ENCODE data around the gene RELN.

GRCh38 chr7:103752995-103753394 lies 236.5 kb downstream of the RELN start:
- TF ChIP-seq PHB2 (IDR thresholded peaks at IDR 0.05; ENCODE audit: low read depth) (no peak), POLR2A (conservative IDR thresholded peaks at IDR 0.05) (no peak), TAF1 (IDR thresholded peaks at IDR 0.05; ENCODE audit: control insufficient read depth, extremely low read depth, insufficient read depth, low read length, severe bottlenecking) (no peak), MEF2A (IDR thresholded peaks at IDR 0.05; ENCODE audit: control insufficient read depth, low read depth, low read length) (no peak), NFRKB (IDR thresholded peaks at IDR 0.05; ENCODE audit: low read depth) (no peak), RCOR1 (IDR thresholded peaks at IDR 0.05; ENCODE audit: borderline replicate concordance in 1 of 2, low read depth in 2 of 2, low read length in 2 of 2) (no peak), CBX5 (IDR thresholded peaks at IDR 0.05; ENCODE audit: borderline replicate concordance, low read depth) (no peak), JUND (IDR thresholded peaks at IDR 0.05; ENCODE audit: borderline replicate concordance, low read depth, low read length) (0 out of 2 replicates have a peak, but pooled peaks have one; percentile 10), JUND (tag; IDR thresholded peaks at IDR 0.05; ENCODE audit: borderline replicate concordance, low read depth, low read length) (peak; percentile 39; the same call in 1 of the 3 replicates), ELF1 (tag; IDR thresholded peaks at IDR 0.05) (no peak), ZNF23 (CRISPR knock-in tag; IDR thresholded peaks at IDR 0.05) (no peak)
